Stimulated activated naive CD4-positive, alpha-beta T cell treated with Interleukin-2 at 50 U/mL for 16 hours (primary cell): Measurements from ENCODE around the gene CDR2.
"Not testable (repeated sequence)": the region's sequence is repeated elsewhere in the genome, so short reads cannot be mapped to it uniquely, and the experiment has no call there.

ENCODE experiments used
- DNase-seq: peaks from one replicate; lab custom pipeline; 2025; lab: John Stamatoyannopoulos, UW

The CDR2 gene

GRCh38 chr16:22307838-22308237, 66.6 kb downstream of the CDR2 start:
- DNase-seq: no peak

GRCh38 chr16:22306788-22307187, 67.6 kb downstream of the CDR2 start:
- no peak for DNase-seq

DNA sequence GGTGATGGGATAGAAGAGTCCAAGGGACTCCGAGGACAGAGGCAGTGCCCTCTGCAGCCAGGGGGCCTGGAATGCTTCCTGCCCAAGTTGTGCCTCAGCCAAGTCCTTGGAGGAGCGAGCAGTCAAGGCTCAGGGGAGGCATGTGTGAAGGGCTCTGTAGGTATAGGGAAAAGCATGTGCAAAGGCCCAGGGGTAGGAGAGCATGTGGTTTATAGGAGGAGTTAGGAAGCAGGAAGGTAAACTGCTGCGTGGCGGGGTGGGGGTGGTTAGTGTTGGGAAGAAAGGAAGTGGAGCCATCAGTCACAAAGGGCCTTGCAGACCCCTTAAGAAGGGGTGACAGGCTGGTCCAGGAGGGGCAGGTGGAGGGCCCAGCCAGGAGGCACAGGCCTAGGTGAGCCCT, 70.0 kb downstream of the CDR2 start:
- DNase-seq: no peak

- DNase-seq: no peak
These were observed 71.5 kb downstream of the CDR2 start for GRCh38 chr16:22302776-22303363.

- not testable (repeated sequence) for DNase-seq
These were observed 73.0 kb downstream of the CDR2 start for GRCh38 chr16:22301423-22301822.

GRCh38 chr16:22300427-22301071, 73.9 kb downstream of the CDR2 start:
- DNase-seq: peak; percentile 5

DNA sequence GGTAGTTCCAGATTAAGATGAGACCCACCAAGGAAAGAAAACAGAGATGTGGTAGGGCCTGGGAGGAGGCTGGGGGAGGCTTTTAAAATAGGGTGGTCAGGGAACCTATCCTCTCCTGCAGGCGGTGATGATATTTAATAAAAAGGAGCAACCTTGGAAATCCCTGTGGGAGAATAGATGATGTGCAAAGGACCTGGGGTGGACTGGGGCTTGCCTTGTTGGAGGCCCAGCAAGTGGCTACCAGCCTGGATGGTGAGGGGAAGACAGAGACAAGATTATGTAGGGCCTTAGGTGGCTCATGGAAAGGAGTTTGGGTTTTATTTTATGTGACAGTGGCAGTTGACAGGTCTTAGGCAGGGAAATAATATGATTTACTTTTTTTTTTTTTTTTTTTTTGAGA, 75.4 kb downstream of the CDR2 start:
- no peak for DNase-seq

DNA sequence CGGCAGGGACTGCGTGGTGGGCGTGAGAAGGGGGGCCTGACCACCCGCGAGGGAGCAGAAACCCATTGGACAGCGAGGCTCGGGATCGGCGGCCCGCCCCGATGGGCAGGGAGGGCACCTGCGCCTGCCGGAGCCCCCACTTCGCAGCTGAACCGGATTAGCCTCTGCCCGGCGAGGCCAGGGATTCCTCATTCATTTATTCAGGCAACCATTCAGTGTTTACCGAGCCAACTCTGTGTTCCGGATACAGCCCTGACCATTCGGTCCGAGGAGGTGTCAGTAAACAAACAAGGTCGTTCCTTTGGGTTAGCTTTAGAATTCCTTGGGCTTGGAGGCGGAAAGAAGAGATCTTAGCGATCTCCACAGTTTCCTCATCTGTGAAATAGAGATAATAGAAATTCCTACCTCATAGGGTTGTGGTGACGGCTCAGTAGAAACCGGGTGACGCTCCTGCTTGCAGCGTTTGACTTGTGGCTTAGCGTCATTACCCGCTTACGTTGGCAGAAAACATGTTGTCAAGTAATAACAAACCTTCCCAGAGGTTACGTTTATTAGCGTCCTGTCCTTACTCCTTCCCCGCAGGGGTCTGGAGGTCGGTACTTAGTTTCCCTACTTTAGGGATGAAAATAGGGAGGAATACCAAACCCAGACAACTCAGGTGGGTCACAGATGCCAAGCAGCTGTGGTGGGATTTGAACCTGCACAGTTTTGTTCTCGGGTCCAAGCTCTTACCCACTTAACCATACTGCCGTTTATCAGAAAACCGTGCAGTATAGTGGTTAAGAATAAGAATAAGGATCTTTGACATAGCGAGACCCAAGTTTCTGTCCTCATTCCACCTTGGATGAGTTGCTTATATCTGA, 76.3 kb downstream of the CDR2 start:
- peak; percentile 69 for DNase-seq

GRCh38 chr16:22297114-22297870, 77.1 kb downstream of the CDR2 start, which contains the start of gene POLR3E:
TSS of gene POLR3E (plus strand) at chr16:22297409. CDS start at chr16:22302969, 5,560 bp downstream.
- peak; percentile 98 for DNase-seq

DNA sequence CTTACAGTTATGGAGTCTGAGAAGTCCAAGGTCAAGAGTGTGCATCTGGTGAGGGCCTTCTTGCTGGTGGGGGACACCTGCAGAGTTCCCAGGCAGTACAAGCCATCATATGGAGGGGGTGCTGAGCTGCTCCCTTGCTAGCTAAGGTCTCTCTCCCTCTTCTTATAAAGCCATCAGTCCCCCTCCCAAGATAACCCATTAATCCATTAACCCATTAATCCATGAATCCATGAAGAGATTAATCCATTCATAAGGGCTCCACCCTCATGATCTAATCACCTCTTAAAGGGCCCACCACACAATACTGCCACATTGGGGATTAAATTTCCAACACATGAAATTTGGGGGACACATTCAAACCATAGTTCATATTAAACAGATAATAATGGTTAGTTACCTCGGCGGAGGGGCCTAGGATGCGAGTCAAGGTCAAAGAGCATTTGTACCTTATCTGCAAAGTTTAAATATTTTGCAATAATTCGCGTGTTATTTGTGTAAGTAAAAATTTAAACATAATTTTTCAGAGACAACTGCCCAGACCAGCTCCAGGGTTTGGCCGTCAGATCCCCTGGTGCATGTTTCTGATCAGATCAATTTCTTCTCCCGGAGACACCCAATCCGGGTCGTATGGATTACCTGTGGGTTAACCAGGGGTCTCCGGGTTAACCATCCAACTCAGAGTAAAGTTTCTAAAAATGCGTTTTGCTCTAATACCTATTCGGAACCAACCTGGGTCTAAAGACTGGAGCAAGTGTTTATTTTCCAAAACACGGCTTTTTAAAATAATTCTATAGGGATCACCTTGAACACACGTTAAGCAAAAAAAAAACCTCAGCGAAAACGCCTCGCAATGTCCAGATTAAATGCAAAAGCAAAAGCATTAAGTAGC, 78.0 kb downstream of the CDR2 start:
- DNase-seq: no peak
